H9 (cell line): ENCODE results near the gene CNNM4. TPM values are rescaled to one million over a fixed set of nuclear protein-coding genes. Genes with fewer than 3 reads are reported as not detected.

ENCODE experiments used
- DNase-seq: peaks from one replicate; pipeline ENCODE4 v3.0.0-alpha.2; 2017
- H2AFZ ChIP-seq: one replicate; pipeline ENCODE4 v1.6.1; 2013; ENCODE audit warnings: mild to moderate bottlenecking, low read length, control low read depth, moderate library complexity
- H2AK5ac ChIP-seq: 2 replicates; pipeline ENCODE4 v1.6.1; 2013; ENCODE audit warnings: low read length, control low read depth, mixed read lengths; ENCODE audit not compliant: insufficient read length
- H2BK120ac ChIP-seq: one replicate; pipeline ENCODE4 v1.6.1; 2013; ENCODE audit warnings: low read depth, mild to moderate bottlenecking, low read length, control low read depth, inconsistent platforms; ENCODE audit not compliant: poor library complexity, severe bottlenecking
- H2BK12ac ChIP-seq: 2 replicates; pipeline ENCODE4 v1.6.1; 2013; ENCODE audit warnings: low read length, control low read depth, mixed read lengths, low read depth; ENCODE audit not compliant: insufficient read length
- H2BK15ac ChIP-seq: 2 replicates; pipeline ENCODE4 v1.6.1; 2013; ENCODE audit warnings: low read depth, low read length, control low read depth
- H2BK20ac ChIP-seq: one replicate; pipeline ENCODE4 v1.6.1; 2013; ENCODE audit warnings: low read depth, mild to moderate bottlenecking, low read length, control low read depth, inconsistent platforms; ENCODE audit not compliant: poor library complexity, severe bottlenecking
- H2BK5ac ChIP-seq: 2 replicates; pipeline ENCODE4 v1.6.1; 2013; ENCODE audit warnings: low read length, control low read depth, mixed read lengths; ENCODE audit not compliant: insufficient read length
- H3K14ac ChIP-seq: 2 replicates; pipeline ENCODE4 v1.6.1; 2013; ENCODE audit warnings: low read length, control low read depth; ENCODE audit not compliant: insufficient read depth
- H3K18ac ChIP-seq: 2 replicates; pipeline ENCODE4 v1.6.1; 2013; ENCODE audit warnings: low read depth, mild to moderate bottlenecking, mixed read lengths, low read length, control low read depth; ENCODE audit not compliant: insufficient read length
- H3K23ac ChIP-seq: 2 replicates; pipeline ENCODE4 v1.6.1; 2013; ENCODE audit warnings: low read length, control low read depth, mixed read lengths, low read depth; ENCODE audit not compliant: insufficient read length
- H3K23me2 ChIP-seq: 2 replicates; pipeline ENCODE4 v1.6.1; 2013; ENCODE audit warnings: low read depth, mild to moderate bottlenecking, mixed read lengths, low read length, control low read depth; ENCODE audit not compliant: insufficient read length, poor library complexity, severe bottlenecking
- H3K27ac ChIP-seq: 2 replicates; pipeline ENCODE4 v1.5.1; 2013; ENCODE audit warnings: low read length, control low read depth, mixed read lengths, low read depth; ENCODE audit not compliant: insufficient read length
- H3K27me3 ChIP-seq: 2 replicates; pipeline ENCODE4 v1.6.1; 2013; ENCODE audit warnings: low read length, control low read depth, inconsistent platforms; ENCODE audit not compliant: insufficient read depth
- H3K4ac ChIP-seq: 2 replicates; pipeline ENCODE4 v1.6.1; 2013; ENCODE audit warnings: low read depth, mild to moderate bottlenecking, control low read depth, inconsistent platforms, low read length, moderate library complexity
- H3K4me1 ChIP-seq: 2 replicates; pipeline ENCODE4 v1.6.1; 2013; ENCODE audit warnings: low read length, control low read depth, inconsistent platforms; ENCODE audit not compliant: insufficient read depth
- H3K4me2 ChIP-seq: 2 replicates; pipeline ENCODE4 v1.6.1; 2013; ENCODE audit warnings: low read length, control low read depth, mixed read lengths; ENCODE audit not compliant: insufficient read length, insufficient read depth
- H3K56ac ChIP-seq: 2 replicates; pipeline ENCODE4 v1.6.1; 2013; ENCODE audit warnings: low read depth, mild to moderate bottlenecking, mixed read lengths, low read length, control low read depth; ENCODE audit not compliant: insufficient read length
- H3K79me1 ChIP-seq: 2 replicates; pipeline ENCODE4 v1.6.1; 2013; ENCODE audit warnings: low read depth, mild to moderate bottlenecking, moderate library complexity, low read length, control low read depth, inconsistent platforms; ENCODE audit not compliant: insufficient read depth, poor library complexity, severe bottlenecking
- H3K79me2 ChIP-seq: 2 replicates; pipeline ENCODE4 v1.6.1; 2013; ENCODE audit warnings: low read length, control low read depth, inconsistent platforms; ENCODE audit not compliant: insufficient read depth
- H3K9ac ChIP-seq: 2 replicates; pipeline ENCODE4 v1.6.1; 2013; ENCODE audit warnings: low read length, control low read depth, mixed read lengths; ENCODE audit not compliant: insufficient read length; ENCODE audit errors: extremely low read depth
- H3K9me3 ChIP-seq: one replicate; pipeline ENCODE4 v1.6.1; 2013; ENCODE audit warnings: low read depth, low read length, inconsistent platforms; ENCODE audit not compliant: control insufficient read depth
- H3T11ph ChIP-seq: one replicate; pipeline ENCODE4 v1.6.1; 2013; ENCODE audit warnings: mild to moderate bottlenecking, low read length, control low read depth, inconsistent platforms
- H4K20me1 ChIP-seq: one replicate; pipeline ENCODE4 v1.6.1; 2013; ENCODE audit not compliant: control insufficient read depth, insufficient read length, insufficient read depth
- H4K5ac ChIP-seq: 2 replicates; pipeline ENCODE4 v1.6.1; 2013; ENCODE audit warnings: low read depth, mild to moderate bottlenecking, mixed read lengths, low read length, control low read depth; ENCODE audit not compliant: insufficient read length
- H4K8ac ChIP-seq: replicated peaks from 2 replicates; pipeline ENCODE4 v1.6.1; 2013; ENCODE audit warnings: low read length, control low read depth, mixed read lengths, low read depth; ENCODE audit not compliant: insufficient read length
- H4K91ac ChIP-seq: 2 replicates; pipeline ENCODE4 v1.6.1; 2013; ENCODE audit warnings: low read depth, mild to moderate bottlenecking, moderate library complexity, mixed read lengths, low read length, control low read depth; ENCODE audit not compliant: insufficient read length
- H3K27ac Mint-ChIP-seq, 3 experiments: 2 replicates in 2 of 3; 3 replicates in 1 of 3; pipeline ENCODE4 v1.8.0; 2020 to 2021; ENCODE audit warnings: mixed read lengths in 3 of 3, mild to moderate bottlenecking in 1 of 3, moderate library complexity in 1 of 3
- H3K27me3 Mint-ChIP-seq: 2 replicates; pipeline ENCODE4 v1.8.0; 2021; ENCODE audit warnings: low read depth, mild to moderate bottlenecking, moderate library complexity, mixed read lengths
- H3K36me3 Mint-ChIP-seq, 3 experiments: 2 replicates in 2 of 3; 3 replicates in 1 of 3; pipeline ENCODE4 v1.8.0; 2020 to 2021; ENCODE audit warnings: low read depth in 3 of 3, mixed read lengths in 3 of 3; ENCODE audit not compliant: insufficient read depth in 1 of 3
- H3K4me1 Mint-ChIP-seq, 2 experiments: 2 replicates each; pipeline ENCODE4 v1.8.0; 2020; ENCODE audit warnings: mixed read lengths in 2 of 2
- H3K4me3 Mint-ChIP-seq, 2 experiments: 2 replicates in 1 of 2; 3 replicates in 1 of 2; pipeline ENCODE4 v1.8.0; 2020 to 2021; ENCODE audit warnings: mild to moderate bottlenecking in 2 of 2, mixed read lengths in 2 of 2, moderate library complexity in 1 of 2
- H3K9me3 Mint-ChIP-seq, 2 experiments: 2 replicates in 1 of 2; 3 replicates in 1 of 2; pipeline ENCODE4 v1.8.0; 2020; ENCODE audit warnings: mild to moderate bottlenecking in 2 of 2, mixed read lengths in 2 of 2, moderate library complexity in 1 of 2
- WGBS: extraction: QIAGEN DNeasy Blood & Tissue Kit; methylation state at CpG from one replicate; pipeline ENCODE4 v1.1.7; 2013; ENCODE audit warnings: missing lambda C conversion rate, low lambda C conversion rate, mixed read lengths; ENCODE audit not compliant: insufficient read length; ENCODE audit errors: extremely low coverage; 5-methylcytosine and 5-hydroxymethylcytosine counted together
- total RNA-seq: library from RNA; stranded (reverse); gene quantifications from 2 replicates; pipeline ENCODE4 v1.2.1, GENCODE V29; 2021
- TF ChIP-seq, protein P1 (sequence below): fragments of 200-600 bp; sonication (generic); conservative IDR thresholded peaks from 3 replicates; pipeline ENCODE4 v1.8.0; 2021; ENCODE audit warnings: antibody characterized with exemption, mild to moderate bottlenecking

The CNNM4 gene
- total RNA-seq, 1 experiment from 2014 or later: 8.5 TPM

DNA sequence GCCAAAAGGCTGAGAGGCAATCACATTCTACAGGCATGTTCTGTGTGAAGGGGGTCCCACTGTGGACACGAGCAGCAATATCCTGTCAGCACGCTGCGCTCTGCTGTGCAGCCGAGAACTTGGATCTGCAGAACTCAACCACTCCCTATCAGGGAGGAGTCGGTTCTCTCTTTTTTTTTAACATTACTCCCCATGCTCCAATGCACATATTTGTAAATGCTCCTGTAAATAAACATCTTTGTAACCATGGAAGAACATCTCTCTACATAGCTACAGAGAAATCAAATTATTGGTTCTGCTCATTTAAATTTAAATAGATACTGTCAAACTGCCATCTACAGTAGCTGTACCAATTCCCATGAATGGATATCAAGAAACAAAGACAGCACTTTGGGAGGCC lies 86.1 kb downstream of the CNNM4 start:
- H3K14ac ChIP-seq: no peak overlapping the region
- no peak overlapping the region for H3T11ph ChIP-seq
- no peak overlapping the region for H4K8ac ChIP-seq
- Mint-ChIP-seq H3K4me1 (peaks cover 0 to 5% of the 10 kb centered on the region in 2 experiments; a peak in 2 of 4 replicates), H3K4me3 (no peak overlapping the region), H3K9me3 (no peaks in the 10 kb centered on the region), H3K27me3 (no peaks in the 10 kb centered on the region; the same call in 1 of the 2 replicates), H3K27ac (no peak overlapping the region), H3K36me3 (peaks cover 19 to 40% (median 24%) of the 10 kb centered on the region in 3 experiments; a peak in 6 of 7 replicates)
- no peak overlapping the region for H2AK5ac ChIP-seq
- H2AFZ ChIP-seq: no peak overlapping the region
- H3K9me3 ChIP-seq: no peaks in the 10 kb centered on the region
- no peak overlapping the region for H3K4me2 ChIP-seq
- H2BK5ac ChIP-seq: no peak overlapping the region
- H3K27ac ChIP-seq: no peak overlapping the region
- H3K18ac ChIP-seq: no peak overlapping the region
- no peak overlapping the region for H2BK15ac ChIP-seq
- H4K20me1 ChIP-seq: no peaks in the 10 kb centered on the region
- H2BK20ac ChIP-seq: no peak overlapping the region
- H3K9ac ChIP-seq: no peak overlapping the region
- H2BK120ac ChIP-seq: no peak overlapping the region
- no peak for DNase-seq
- no peak overlapping the region for H3K23ac ChIP-seq
- H4K5ac ChIP-seq: no peak overlapping the region
- H3K56ac ChIP-seq: no peak overlapping the region
- no peak overlapping the region for H2BK12ac ChIP-seq
- H3K79me2 ChIP-seq: no peaks in the 10 kb centered on the region
- H3K27me3 ChIP-seq: no peaks in the 10 kb centered on the region
- no peaks in the 10 kb centered on the region for H3K4me1 ChIP-seq
- no CpG with 5 or more reads among the region's 5 CpGs for WGBS
- no peak overlapping the region for H3K4ac ChIP-seq
- H4K91ac ChIP-seq: no peak overlapping the region
- no peaks in the 10 kb centered on the region for H3K23me2 ChIP-seq
- TF ChIP-seq, protein P1, sequence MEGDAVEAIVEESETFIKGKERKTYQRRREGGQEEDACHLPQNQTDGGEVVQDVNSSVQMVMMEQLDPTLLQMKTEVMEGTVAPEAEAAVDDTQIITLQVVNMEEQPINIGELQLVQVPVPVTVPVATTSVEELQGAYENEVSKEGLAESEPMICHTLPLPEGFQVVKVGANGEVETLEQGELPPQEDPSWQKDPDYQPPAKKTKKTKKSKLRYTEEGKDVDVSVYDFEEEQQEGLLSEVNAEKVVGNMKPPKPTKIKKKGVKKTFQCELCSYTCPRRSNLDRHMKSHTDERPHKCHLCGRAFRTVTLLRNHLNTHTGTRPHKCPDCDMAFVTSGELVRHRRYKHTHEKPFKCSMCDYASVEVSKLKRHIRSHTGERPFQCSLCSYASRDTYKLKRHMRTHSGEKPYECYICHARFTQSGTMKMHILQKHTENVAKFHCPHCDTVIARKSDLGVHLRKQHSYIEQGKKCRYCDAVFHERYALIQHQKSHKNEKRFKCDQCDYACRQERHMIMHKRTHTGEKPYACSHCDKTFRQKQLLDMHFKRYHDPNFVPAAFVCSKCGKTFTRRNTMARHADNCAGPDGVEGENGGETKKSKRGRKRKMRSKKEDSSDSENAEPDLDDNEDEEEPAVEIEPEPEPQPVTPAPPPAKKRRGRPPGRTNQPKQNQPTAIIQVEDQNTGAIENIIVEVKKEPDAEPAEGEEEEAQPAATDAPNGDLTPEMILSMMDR: no peak
- H3K79me1 ChIP-seq: peaks cover 2% of the 10 kb centered on the region
